Measurements from ENCODE around the gene ZNF362. TPM values are rescaled to one million over a fixed set of nuclear protein-coding genes. Genes with fewer than 3 reads are reported as not detected.
A peak's percentile ranks its signal among the peaks of the same experiment; 100 is the strongest.

The ZNF362 gene
- total RNA-seq, 1 donor from 2014 or later, result 32.4 TPM

GRCh38 chr1:33338440-33339211, 82.3 kb downstream of the ZNF362 start:
- peaks cover 16% of the 10 kb centered on the region for H3K36me3 ChIP-seq
- H3K27ac ChIP-seq (replicated peaks), result peak overlapping the region; percentile 99
- H3K4me3 ChIP-seq, result peak overlapping the region; percentile 47
- peaks cover 100% of the 10 kb centered on the region for H3K4me1 ChIP-seq
- no peaks in the 10 kb centered on the region for H3K9me3 ChIP-seq (replicated peaks)
- DNase-seq, result peak; percentile 57
- H3K27me3 ChIP-seq (ENCODE audit: low read depth), result no peaks in the 10 kb centered on the region
- no peak for TF ChIP-seq CTCF (IDR thresholded peaks at IDR 0.05; ENCODE audit: borderline replicate concordance)
- intact Hi-C loops (cut with micrococcal nuclease), result no loop called here

- Histone ChIP-seq H3K27ac (replicated peaks) (peak overlapping the region; percentile 99), H3K27me3 (ENCODE audit: low read depth) (no peaks in the 10 kb centered on the region), H3K4me1 (peaks cover 100% of the 10 kb centered on the region), H3K36me3 (peaks cover 18% of the 10 kb centered on the region), H3K4me3 (peak overlapping the region; percentile 47), H3K9me3 (replicated peaks) (no peaks in the 10 kb centered on the region)
- intact Hi-C loops (cut with micrococcal nuclease), result no loop called here
- peak; percentile 23 for TF ChIP-seq CTCF (IDR thresholded peaks at IDR 0.05; ENCODE audit: borderline replicate concordance)
- DNase-seq, result no peak
Measured at GRCh38 chr1:33339413-33339812, 83.1 kb downstream of the ZNF362 start.

DNA sequence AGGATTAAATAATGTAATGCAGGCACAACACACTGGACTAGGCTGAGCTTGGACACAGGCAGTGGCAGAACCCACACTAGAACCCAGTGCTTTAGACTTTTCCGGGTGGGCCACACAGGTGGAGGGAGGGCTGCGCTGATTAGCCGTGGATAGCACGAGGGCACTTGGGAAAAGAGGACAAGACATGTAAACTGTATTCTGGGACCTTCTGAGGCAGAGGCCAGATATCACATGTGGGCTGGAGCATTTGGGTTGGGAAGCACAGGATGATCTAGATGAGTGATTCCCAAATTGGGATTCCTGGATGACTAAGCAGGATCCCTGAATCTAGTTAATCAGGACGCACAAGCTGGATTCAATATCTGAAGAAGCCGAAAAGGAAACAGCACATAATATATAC, 84.9 kb downstream of the ZNF362 start:
- Histone ChIP-seq H3K36me3 (peaks cover 10% of the 10 kb centered on the region), H3K27ac (replicated peaks) (peak overlapping the region; percentile 99), H3K4me1 (peaks cover 100% of the 10 kb centered on the region), H3K4me3 (peak overlapping the region; percentile 46), H3K9me3 (replicated peaks) (no peaks in the 10 kb centered on the region), H3K27me3 (ENCODE audit: low read depth) (no peaks in the 10 kb centered on the region)
- no peak for TF ChIP-seq CTCF (IDR thresholded peaks at IDR 0.05; ENCODE audit: borderline replicate concordance)
- intact Hi-C loops (cut with micrococcal nuclease), result no loop called here
- DNase-seq, result no peak

DNA sequence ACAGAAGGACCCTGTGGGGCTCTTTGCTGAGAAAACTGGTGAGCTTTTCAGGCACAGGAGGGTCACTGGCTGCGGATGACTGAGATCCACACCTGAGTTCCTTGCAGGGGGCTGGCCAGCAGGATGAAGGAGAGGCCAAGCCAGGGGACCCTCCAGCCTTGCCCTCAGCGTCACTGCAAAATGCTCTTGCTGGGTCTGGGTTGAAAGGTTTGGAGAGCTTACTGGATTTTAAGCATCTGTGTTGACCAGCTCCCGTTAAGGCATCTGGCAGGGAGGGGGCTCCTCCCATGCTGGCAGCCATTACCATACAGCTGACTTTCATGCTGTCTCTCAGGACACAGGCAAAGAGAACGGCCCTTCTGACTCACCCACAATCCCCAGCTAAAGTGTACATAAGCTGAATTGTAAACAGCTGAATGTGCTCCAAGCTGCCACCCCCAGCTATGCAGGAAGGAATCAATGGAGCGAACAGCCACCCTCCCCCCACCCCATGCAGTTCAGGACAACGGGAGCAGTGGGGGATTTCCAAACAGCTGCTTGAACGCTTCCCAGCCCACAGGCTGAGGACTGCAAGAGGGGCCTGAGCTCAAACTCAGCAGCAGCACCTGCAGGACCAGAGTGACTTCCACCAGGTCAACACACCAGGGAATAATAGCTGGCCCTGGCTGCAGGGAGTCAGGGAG, 85.9 kb downstream of the ZNF362 start:
- intact Hi-C loops (cut with micrococcal nuclease), result no loop called here
- Histone ChIP-seq H3K9me3 (replicated peaks) (no peaks in the 10 kb centered on the region), H3K4me3 (peak overlapping the region; percentile 46), H3K4me1 (peaks cover 100% of the 10 kb centered on the region), H3K36me3 (peaks cover 10% of the 10 kb centered on the region), H3K27me3 (ENCODE audit: low read depth) (no peaks in the 10 kb centered on the region), H3K27ac (replicated peaks) (peak overlapping the region; percentile 99)
- TF ChIP-seq CTCF (IDR thresholded peaks at IDR 0.05; ENCODE audit: borderline replicate concordance), result no peak
- DNase-seq, result peak; percentile 80

DNA sequence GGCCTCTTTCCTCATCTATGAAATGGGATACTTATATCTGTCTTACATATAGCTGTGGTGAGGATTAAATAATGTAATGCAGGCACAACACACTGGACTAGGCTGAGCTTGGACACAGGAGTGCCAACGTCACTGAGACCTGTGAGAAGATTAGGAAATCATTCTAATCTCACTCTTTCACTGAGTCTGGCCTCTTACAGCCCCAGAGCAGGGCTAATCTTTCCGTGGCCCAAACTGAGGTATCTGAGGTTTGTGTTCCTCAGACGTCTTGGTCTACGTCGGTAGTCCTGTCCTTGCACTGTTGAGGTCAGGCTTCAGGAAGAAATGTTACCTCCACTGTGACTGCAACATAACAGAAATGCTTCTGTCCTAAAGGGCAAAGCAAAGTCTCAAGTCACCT, 87.2 kb downstream of the ZNF362 start:
- Histone ChIP-seq H3K27me3 (ENCODE audit: low read depth) (no peaks in the 10 kb centered on the region), H3K36me3 (peaks cover 10% of the 10 kb centered on the region), H3K27ac (replicated peaks) (peak overlapping the region; percentile 99), H3K4me1 (peaks cover 100% of the 10 kb centered on the region), H3K9me3 (replicated peaks) (no peaks in the 10 kb centered on the region), H3K4me3 (peak overlapping the region; percentile 46)
- no peak for DNase-seq
- intact Hi-C loops (cut with micrococcal nuclease), result no loop called here
- TF ChIP-seq CTCF (IDR thresholded peaks at IDR 0.05; ENCODE audit: borderline replicate concordance), result no peak

Data from left ventricle myocardium inferior (tissue), 1 donor.